ENCODE results near the gene ACY1.

ACY1 gene

GRCh38 chr3:51982838-51983577 lies at the start of gene ACY1:
Gene ACY1, plus strand, starts transcription at chr3:51983535. Its CDS starts 530 bp downstream, at chr3:51984065.
- Histone ChIP-seq H3K36me3 (ENCODE audit: insufficient read depth, insufficient read length, low read length) (no peaks in the 10 kb centered on the region), H3K4me3 (ENCODE audit: insufficient read length, low read depth) (peak within 1 kb of the TSS; percentile 34), H3K9ac (ENCODE audit: insufficient read length, low read depth) (peak within 1 kb of the TSS; percentile 58), H3K27me3 (ENCODE audit: insufficient read depth, insufficient read length) (no peaks in the 10 kb centered on the region), H3K9me3 (ENCODE audit: insufficient read depth, low read length) (no peaks in the 10 kb centered on the region), H3K4me1 (ENCODE audit: insufficient read depth, insufficient read length) (peaks cover 19% of the 10 kb centered on the region)
- DNase-seq (ENCODE audit: low read depth, low spot score): no peak
- TF ChIP-seq YY1 (IDR thresholded peaks at IDR 0.05; ENCODE audit: insufficient read depth, insufficient read length) (no peak), SUZ12 (IDR thresholded peaks at IDR 0.05; ENCODE audit: extremely low read depth, insufficient read depth, insufficient read length) (no peak), ZNF274 (IDR thresholded peaks at IDR 0.05; ENCODE audit: low read depth, low read length) (no peak)

- no peaks in the 10 kb centered on the region for H3K9me3 ChIP-seq (ENCODE audit: insufficient read depth, low read length)
- no peak overlapping the region for H3K4me3 ChIP-seq (ENCODE audit: insufficient read length, low read depth)
- peaks cover 92% of the 10 kb centered on the region for H3K36me3 ChIP-seq (ENCODE audit: insufficient read depth, insufficient read length, low read length)
- H3K9ac ChIP-seq (ENCODE audit: insufficient read length, low read depth): no peak overlapping the region
- no peak for TF ChIP-seq ZNF274 (IDR thresholded peaks at IDR 0.05; ENCODE audit: low read depth, low read length)
- no peak for TF ChIP-seq SUZ12 (IDR thresholded peaks at IDR 0.05; ENCODE audit: extremely low read depth, insufficient read depth, insufficient read length)
- TF ChIP-seq YY1 (IDR thresholded peaks at IDR 0.05; ENCODE audit: insufficient read depth, insufficient read length): no peak
- no peak for DNase-seq (ENCODE audit: low read depth, low spot score)
- no peaks in the 10 kb centered on the region for H3K27me3 ChIP-seq (ENCODE audit: insufficient read depth, insufficient read length)
- no peaks in the 10 kb centered on the region for H3K4me1 ChIP-seq (ENCODE audit: insufficient read depth, insufficient read length)
These were observed 49.0 kb upstream of the ACY1 start for GRCh38 chr3:51934139-51934850.

GRCh38 chr3:51934991-51935885 lies 48.1 kb upstream of the ACY1 start:
- no peaks in the 10 kb centered on the region for H3K4me1 ChIP-seq (ENCODE audit: insufficient read depth, insufficient read length)
- no peaks in the 10 kb centered on the region for H3K9me3 ChIP-seq (ENCODE audit: insufficient read depth, low read length)
- no peak overlapping the region for H3K4me3 ChIP-seq (ENCODE audit: insufficient read length, low read depth)
- no peak for DNase-seq (ENCODE audit: low read depth, low spot score)
- H3K36me3 ChIP-seq (ENCODE audit: insufficient read depth, insufficient read length, low read length): peaks cover 91% of the 10 kb centered on the region
- H3K9ac ChIP-seq (ENCODE audit: insufficient read length, low read depth): no peak overlapping the region
- TF ChIP-seq SUZ12 (IDR thresholded peaks at IDR 0.05; ENCODE audit: extremely low read depth, insufficient read depth, insufficient read length) (no peak), YY1 (IDR thresholded peaks at IDR 0.05; ENCODE audit: insufficient read depth, insufficient read length) (no peak), ZNF274 (IDR thresholded peaks at IDR 0.05; ENCODE audit: low read depth, low read length) (no peak)
- H3K27me3 ChIP-seq (ENCODE audit: insufficient read depth, insufficient read length): no peaks in the 10 kb centered on the region

DNA sequence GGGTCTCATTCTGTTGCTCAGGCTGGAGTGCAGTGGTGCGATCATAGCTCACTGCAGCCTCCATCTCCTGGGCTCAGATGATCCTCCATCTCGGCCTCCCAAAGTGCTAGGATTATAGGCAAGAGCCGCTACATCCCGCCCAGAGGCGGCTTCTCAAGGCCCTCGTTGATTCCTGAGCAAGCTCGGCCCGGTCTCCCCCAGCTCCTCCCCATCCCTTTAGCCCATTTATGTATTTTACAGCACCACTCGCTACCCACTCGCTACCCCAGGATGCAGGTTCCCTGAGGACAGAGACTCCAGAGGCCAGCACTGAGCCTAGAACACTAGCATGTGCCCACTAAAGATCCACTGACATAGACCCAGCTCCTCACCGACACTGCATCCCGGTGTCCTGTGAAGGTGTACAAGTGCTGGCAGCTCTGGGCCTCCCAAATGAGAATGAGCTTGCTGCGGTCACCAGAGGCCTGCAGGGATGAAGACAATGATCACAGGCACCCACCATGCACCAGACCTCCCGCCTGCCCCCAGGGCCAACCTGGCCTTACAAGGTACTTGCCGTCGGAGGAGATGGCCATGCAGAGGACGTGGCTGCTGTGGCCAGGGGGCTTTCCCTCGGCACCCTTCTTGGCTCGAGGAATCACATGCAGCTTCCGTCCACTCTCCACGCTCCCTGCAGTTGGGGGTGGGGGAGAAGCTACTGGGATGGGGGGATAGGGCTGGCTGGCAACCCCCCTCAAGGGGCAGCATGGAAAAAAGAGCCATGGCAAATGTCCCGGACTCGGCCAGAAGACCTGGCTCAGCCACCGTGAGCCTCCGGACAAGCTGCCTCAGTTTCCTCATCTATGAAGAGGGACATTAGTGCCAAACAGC lies 47.2 kb upstream of the ACY1 start:
- no peaks in the 10 kb centered on the region for H3K9me3 ChIP-seq (ENCODE audit: insufficient read depth, low read length)
- no peak overlapping the region for H3K9ac ChIP-seq (ENCODE audit: insufficient read length, low read depth)
- peaks cover 90% of the 10 kb centered on the region for H3K36me3 ChIP-seq (ENCODE audit: insufficient read depth, insufficient read length, low read length)
- H3K27me3 ChIP-seq (ENCODE audit: insufficient read depth, insufficient read length): no peaks in the 10 kb centered on the region
- DNase-seq (ENCODE audit: low read depth, low spot score): no peak
- TF ChIP-seq YY1 (IDR thresholded peaks at IDR 0.05; ENCODE audit: insufficient read depth, insufficient read length): no peak
- H3K4me1 ChIP-seq (ENCODE audit: insufficient read depth, insufficient read length): no peaks in the 10 kb centered on the region
- H3K4me3 ChIP-seq (ENCODE audit: insufficient read length, low read depth): no peak overlapping the region

GRCh38 chr3:51937014-51937413 lies 46.3 kb upstream of the ACY1 start:
- no peaks in the 10 kb centered on the region for H3K9me3 ChIP-seq (ENCODE audit: insufficient read depth, low read length)
- DNase-seq (ENCODE audit: low read depth, low spot score): no peak
- H3K27me3 ChIP-seq (ENCODE audit: insufficient read depth, insufficient read length): no peaks in the 10 kb centered on the region
- H3K4me3 ChIP-seq (ENCODE audit: insufficient read length, low read depth): no peak overlapping the region
- peaks cover 84% of the 10 kb centered on the region for H3K36me3 ChIP-seq (ENCODE audit: insufficient read depth, insufficient read length, low read length)
- no peaks in the 10 kb centered on the region for H3K4me1 ChIP-seq (ENCODE audit: insufficient read depth, insufficient read length)
- H3K9ac ChIP-seq (ENCODE audit: insufficient read length, low read depth): no peak overlapping the region
- TF ChIP-seq YY1 (IDR thresholded peaks at IDR 0.05; ENCODE audit: insufficient read depth, insufficient read length): no peak
- no peak for TF ChIP-seq SUZ12 (IDR thresholded peaks at IDR 0.05; ENCODE audit: extremely low read depth, insufficient read depth, insufficient read length)
- no peak for TF ChIP-seq ZNF274 (IDR thresholded peaks at IDR 0.05; ENCODE audit: low read depth, low read length)

GRCh38 chr3:51937611-51938450 lies 45.5 kb upstream of the ACY1 start:
- Histone ChIP-seq H3K27me3 (ENCODE audit: insufficient read depth, insufficient read length) (no peaks in the 10 kb centered on the region), H3K36me3 (ENCODE audit: insufficient read depth, insufficient read length, low read length) (peaks cover 78% of the 10 kb centered on the region), H3K9me3 (ENCODE audit: insufficient read depth, low read length) (no peaks in the 10 kb centered on the region), H3K4me1 (ENCODE audit: insufficient read depth, insufficient read length) (no peaks in the 10 kb centered on the region), H3K4me3 (ENCODE audit: insufficient read length, low read depth) (no peak overlapping the region), H3K9ac (ENCODE audit: insufficient read length, low read depth) (no peak overlapping the region)
- TF ChIP-seq SUZ12 (IDR thresholded peaks at IDR 0.05; ENCODE audit: extremely low read depth, insufficient read depth, insufficient read length) (no peak), YY1 (IDR thresholded peaks at IDR 0.05; ENCODE audit: insufficient read depth, insufficient read length) (no peak), ZNF274 (IDR thresholded peaks at IDR 0.05; ENCODE audit: low read depth, low read length) (no peak)
- DNase-seq (ENCODE audit: low read depth, low spot score): no peak
